ENCODE data around the gene ZBTB5. TPM values are rescaled to one million over a fixed set of nuclear protein-coding genes. Genes with fewer than 3 reads are reported as not detected.
A peak's percentile ranks its signal among the peaks of the same experiment; 100 is the strongest.

The ZBTB5 gene
- total and polyA plus RNA-seq, 9 donors, result 7.4 to 13.7 (median 11.8) TPM

DNA sequence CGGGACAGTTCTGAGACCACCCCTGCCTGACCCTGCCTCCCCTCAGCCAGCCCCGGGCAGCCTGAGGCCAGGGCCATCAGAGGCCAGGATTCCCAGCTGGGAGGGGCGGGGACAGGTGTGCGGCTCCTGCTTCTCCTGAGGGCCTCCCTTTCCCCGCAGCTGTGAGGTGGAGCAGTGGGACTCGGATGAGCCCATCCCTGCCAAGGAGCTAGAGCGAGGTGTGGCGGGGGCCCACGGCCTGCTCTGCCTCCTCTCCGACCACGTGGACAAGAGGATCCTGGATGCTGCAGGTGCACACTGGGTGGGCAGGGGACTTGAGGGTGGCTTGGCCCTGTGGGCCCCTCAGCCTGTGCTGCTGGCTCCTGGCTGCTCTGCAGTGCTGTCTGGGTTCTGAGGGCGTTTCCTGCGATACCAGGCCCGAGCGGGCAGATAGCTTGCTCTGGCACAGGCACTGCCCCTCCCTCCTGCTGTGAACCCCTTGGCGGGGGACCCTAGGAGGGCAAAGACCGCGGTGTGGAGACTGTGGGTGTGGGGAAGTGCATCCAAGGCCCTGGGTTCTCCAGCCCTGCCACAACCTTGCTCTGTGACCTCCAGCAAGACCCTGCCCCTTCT is 40.5 kb downstream of the ZBTB5 start:
- Histone ChIP-seq H3K27ac (peak overlapping the region in 1 of 2 donors; percentile 14), H3K4me1 (ENCODE audit: insufficient read depth) (peaks cover 24% of the 10 kb centered on the region), H3K9me3 (no peaks in the 10 kb centered on the region), H3K36me3 (no peaks in the 10 kb centered on the region), H3K4me3 (no peak overlapping the region), H3K27me3 (no peaks in the 10 kb centered on the region)
- WGBS, 3 donors, result 38 to 68% (median 41%) methylated on average over 15 to 18 of the region's 18 CpGs
- TF ChIP-seq, protein P1, sequence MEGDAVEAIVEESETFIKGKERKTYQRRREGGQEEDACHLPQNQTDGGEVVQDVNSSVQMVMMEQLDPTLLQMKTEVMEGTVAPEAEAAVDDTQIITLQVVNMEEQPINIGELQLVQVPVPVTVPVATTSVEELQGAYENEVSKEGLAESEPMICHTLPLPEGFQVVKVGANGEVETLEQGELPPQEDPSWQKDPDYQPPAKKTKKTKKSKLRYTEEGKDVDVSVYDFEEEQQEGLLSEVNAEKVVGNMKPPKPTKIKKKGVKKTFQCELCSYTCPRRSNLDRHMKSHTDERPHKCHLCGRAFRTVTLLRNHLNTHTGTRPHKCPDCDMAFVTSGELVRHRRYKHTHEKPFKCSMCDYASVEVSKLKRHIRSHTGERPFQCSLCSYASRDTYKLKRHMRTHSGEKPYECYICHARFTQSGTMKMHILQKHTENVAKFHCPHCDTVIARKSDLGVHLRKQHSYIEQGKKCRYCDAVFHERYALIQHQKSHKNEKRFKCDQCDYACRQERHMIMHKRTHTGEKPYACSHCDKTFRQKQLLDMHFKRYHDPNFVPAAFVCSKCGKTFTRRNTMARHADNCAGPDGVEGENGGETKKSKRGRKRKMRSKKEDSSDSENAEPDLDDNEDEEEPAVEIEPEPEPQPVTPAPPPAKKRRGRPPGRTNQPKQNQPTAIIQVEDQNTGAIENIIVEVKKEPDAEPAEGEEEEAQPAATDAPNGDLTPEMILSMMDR (IDR thresholded peaks at IDR 0.05), result no peak
- no peak for TF ChIP-seq EP300 (IDR thresholded peaks at IDR 0.05)
- TF ChIP-seq POLR2A (IDR thresholded peaks at IDR 0.05), result no peak
- DNase-seq, result peak in 2 of 5 donors; percentile 20 to 37
- intact Hi-C loops (cut with DNase I), result loop anchor here in 1 of 4 donors (5.0 kb wide), 1 partner anchor 38 kb away; no protein-coding TSS in a partner anchor

DNA sequence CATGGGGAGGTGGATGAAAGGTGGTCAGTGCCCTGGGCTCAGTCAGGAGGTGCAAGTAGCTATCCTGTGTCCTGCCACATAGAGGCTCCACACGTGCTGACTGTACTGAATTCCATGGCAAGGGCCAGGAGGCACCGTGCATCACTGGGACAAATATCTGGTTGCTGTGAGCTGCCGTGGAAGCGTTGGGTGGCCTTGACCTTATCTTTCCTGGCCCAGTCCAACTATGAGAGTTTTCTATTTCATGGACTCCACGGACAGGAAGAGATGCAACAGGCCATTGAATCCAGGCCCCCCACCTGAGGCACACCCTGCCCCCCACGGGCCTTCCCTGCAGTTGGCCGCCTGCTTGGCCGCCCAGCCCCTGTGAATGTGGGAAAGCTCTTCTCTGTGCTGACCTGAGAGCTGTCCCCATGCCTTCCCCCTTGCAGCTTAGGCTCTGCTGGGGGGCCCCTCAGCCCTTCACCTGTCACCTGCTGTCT is 41.0 kb downstream of the ZBTB5 start:
- 11 to 37% (median 21%) methylated on average over 7 to 8 of the region's 8 CpGs for WGBS, 3 donors

GRCh38 chr9:37423508-37423907 is 41.7 kb downstream of the ZBTB5 start:
- Histone ChIP-seq H3K27ac (no peak overlapping the region), H3K4me1 (ENCODE audit: insufficient read depth) (peaks cover 24% of the 10 kb centered on the region), H3K4me3 (peak overlapping the region; percentile 90), H3K27me3 (no peaks in the 10 kb centered on the region), H3K9me3 (no peaks in the 10 kb centered on the region), H3K36me3 (no peaks in the 10 kb centered on the region)
- WGBS, 3 donors, result 24 to 36% (median 32%) methylated on average over 2 of the region's 2 CpGs
- no peak for DNase-seq
- intact Hi-C loops (cut with DNase I), result no loop called here
- TF ChIP-seq POLR2A (IDR thresholded peaks at IDR 0.05) (no peak), EP300 (IDR thresholded peaks at IDR 0.05) (no peak)
- TF ChIP-seq, protein P1 (IDR thresholded peaks at IDR 0.05), result no peak

More for the DNA sequence above, 41.0 kb downstream of the ZBTB5 start:
- Histone ChIP-seq H3K9me3 (no peaks in the 10 kb centered on the region), H3K27ac (peak overlapping the region in 1 of 2 donors; percentile 14), H3K4me1 (ENCODE audit: insufficient read depth) (peaks cover 24% of the 10 kb centered on the region), H3K36me3 (no peaks in the 10 kb centered on the region), H3K4me3 (no peak overlapping the region), H3K27me3 (no peaks in the 10 kb centered on the region)
- DNase-seq, result peak in 2 of 5 donors; percentile 37 to 61
- TF ChIP-seq POLR2A (IDR thresholded peaks at IDR 0.05) (no peak), EP300 (IDR thresholded peaks at IDR 0.05) (no peak)
- TF ChIP-seq, protein P1 (IDR thresholded peaks at IDR 0.05), result no peak
- intact Hi-C loops (cut with DNase I), result no loop called here

DNA sequence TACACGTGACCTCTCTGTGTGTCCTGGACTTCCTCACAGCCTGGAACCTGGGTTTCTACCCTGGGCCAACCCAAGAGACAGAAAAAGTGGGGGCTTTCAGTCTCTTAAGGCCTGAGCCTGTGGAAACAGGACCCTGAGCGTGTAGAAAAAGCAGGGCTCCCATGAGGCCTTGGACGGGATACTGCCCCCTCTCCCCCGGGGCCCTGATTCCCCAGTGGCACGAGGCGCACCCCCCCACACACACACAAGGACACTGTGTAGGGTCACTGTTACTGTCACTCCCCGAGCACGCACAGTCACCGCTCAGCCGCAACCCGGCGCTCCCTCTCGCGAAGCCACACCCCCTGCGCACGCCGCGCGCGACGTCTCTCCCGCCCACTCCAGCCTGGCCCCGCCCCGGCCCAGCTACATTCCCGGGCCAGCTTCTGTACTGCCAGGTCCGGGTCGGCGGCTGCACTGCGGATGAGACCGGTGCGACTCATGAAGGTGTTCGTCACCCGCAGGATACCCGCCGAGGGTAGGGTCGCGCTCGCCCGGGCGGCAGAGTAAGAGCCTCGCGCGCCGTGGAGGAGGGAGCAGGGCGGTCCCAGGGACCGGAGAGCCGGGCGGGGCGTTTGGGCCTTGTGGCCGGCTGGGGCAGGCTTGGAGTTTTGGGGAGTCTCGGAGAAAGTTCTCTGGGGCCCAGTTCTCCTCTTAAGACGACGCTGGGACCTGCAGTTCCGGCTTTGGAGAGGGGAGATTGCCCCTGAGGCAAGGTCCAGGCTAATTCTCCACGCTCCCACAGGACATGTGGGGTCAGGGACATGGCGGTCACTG is 42.8 kb downstream of the ZBTB5 start, which contains the start of gene GRHPR:
Gene GRHPR (plus strand): TSS at position 408 of the 816 bp plus-strand sequence. CDS start 55 bp downstream, at position 463.
- Histone ChIP-seq H3K36me3 (no peaks in the 10 kb centered on the region), H3K9me3 (no peaks in the 10 kb centered on the region), H3K4me1 (ENCODE audit: insufficient read depth) (peaks cover 24% of the 10 kb centered on the region), H3K27me3 (no peaks in the 10 kb centered on the region), H3K4me3 (peak within 1 kb of the TSS; percentile 90), H3K27ac (peak within 1 kb of the TSS; percentile 49 to 59)
- TF ChIP-seq, protein P1 (IDR thresholded peaks at IDR 0.05), result no peak
- TF ChIP-seq EP300 (IDR thresholded peaks at IDR 0.05) (no peak), POLR2A (IDR thresholded peaks at IDR 0.05) (peak; percentile 50)
- DNase-seq, result peak; percentile 83 to 92 (median 88)
- intact Hi-C loops (cut with DNase I), result no loop called here
- 0 to 1% (median 0%) methylated on average over 36 to 56 of the region's 56 CpGs for WGBS, 3 donors

All from ovary (tissue), 9 donors.